ENCODE measurements around the gene MAP3K2. TPM values are rescaled to one million over a fixed set of nuclear protein-coding genes. Genes with fewer than 3 reads are reported as not detected.

MAP3K2 gene
- total and polyA plus RNA-seq, 2 of the 8 experiments (the other 6 are each of a cell fraction or from before 2014, with no cell fraction given) = 2.0 to 23.2 TPM

DNA sequence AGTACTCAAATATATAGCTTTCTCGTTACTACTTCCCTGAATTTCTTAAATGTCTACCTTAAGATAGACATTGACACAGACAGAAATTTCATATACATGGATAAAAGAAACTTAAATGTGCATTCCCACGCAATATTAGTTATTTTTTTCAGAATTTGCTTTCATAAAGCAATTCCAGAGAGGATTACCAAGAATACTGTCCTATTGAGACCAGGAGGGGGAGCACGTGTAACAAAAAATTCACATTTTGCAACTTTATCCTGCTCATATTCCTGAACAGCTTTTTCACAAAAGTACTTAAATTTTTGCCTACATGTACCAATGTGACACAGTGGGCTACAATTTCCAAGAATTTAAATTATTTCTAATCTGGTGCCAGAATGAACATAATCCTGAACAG lies 63.1 kb downstream of the MAP3K2 start:
- Histone ChIP-seq H2AFZ (ENCODE audit: low read length) (no peak overlapping the region), H3K4me2 (ENCODE audit: insufficient read depth in 1 of 2, low read depth in 2 of 2, low read length in 2 of 2) (no peak overlapping the region), H3K23ac (ENCODE audit: insufficient read length) (no peak overlapping the region), H4K20me1 (replicated peaks in 1 of 2; ENCODE audit: control insufficient read depth in 1 of 2, insufficient read depth in 2 of 2, low read length in 2 of 2) (no peaks in the 10 kb centered on the region), H3K9me3 (ENCODE audit: insufficient read depth in 2 of 2, low read depth in 1 of 2, low read length in 1 of 2) (no peaks in the 10 kb centered on the region), H2BK120ac (replicated peaks; ENCODE audit: low read depth, low read length) (no peak overlapping the region), H3K27me3 (replicated peaks in 1 of 4; ENCODE audit: control insufficient read depth in 3 of 4, extremely low read depth in 1 of 4, insufficient read depth in 3 of 4, low read length in 3 of 4) (no peaks in the 10 kb centered on the region), H3K56ac (replicated peaks; ENCODE audit: insufficient read length, low read depth, low read length) (no peak overlapping the region), H3K27ac (ENCODE audit: low read depth, low read length) (no peak overlapping the region), H3K36me3 (ENCODE audit: control insufficient read depth in 2 of 4, insufficient read depth in 4 of 4, low read length in 3 of 4) (peaks cover 0 to 5% (median 0%) of the 10 kb centered on the region in 4 experiments; a peak in 3 of 8 replicates), H2BK5ac (ENCODE audit: low read depth, low read length) (no peak overlapping the region), H3K18ac (ENCODE audit: extremely low read depth, low read length) (no peak overlapping the region), H4K8ac (ENCODE audit: extremely low read depth, insufficient read depth, low read length) (no peak overlapping the region), H2BK20ac (ENCODE audit: low read length) (no peak overlapping the region), H3K4me3 (ENCODE audit: extremely low read depth in 1 of 4, insufficient read depth in 2 of 4, low read depth in 3 of 4, low read length in 4 of 4) (no peak overlapping the region), H4K91ac (replicated peaks; ENCODE audit: insufficient read length, low read length) (no peak overlapping the region), H3K4me1 (replicated peaks in 1 of 4; ENCODE audit: control insufficient read depth in 3 of 4, insufficient read depth in 4 of 4, low read length in 3 of 4) (no peaks in the 10 kb centered on the region), H3K23me2 (ENCODE audit: low read depth, low read length) (no peaks in the 10 kb centered on the region; the same call in 1 of the 2 replicates), H2AK5ac (ENCODE audit: low read depth, low read length) (no peak overlapping the region), H2BK15ac (ENCODE audit: low read length) (no peak overlapping the region), H3K79me2 (ENCODE audit: control insufficient read depth in 1 of 2, insufficient read depth in 2 of 2, low read length in 2 of 2) (no peaks in the 10 kb centered on the region), H3K79me1 (ENCODE audit: low read depth, low read length) (no peaks in the 10 kb centered on the region), H3K4ac (replicated peaks; ENCODE audit: insufficient read length, low read depth, low read length) (no peak overlapping the region), H2BK12ac (ENCODE audit: low read depth, low read length) (no peak overlapping the region), H4K5ac (ENCODE audit: insufficient read length, low read depth, low read length) (no peak overlapping the region), H3K14ac (ENCODE audit: insufficient read length) (no peak overlapping the region), H3K9ac (replicated peaks in 1 of 4; ENCODE audit: extremely low read depth in 1 of 4, low read depth in 3 of 4, low read length in 3 of 4) (no peak overlapping the region)
- WGBS, 2 experiments (ENCODE audit: extremely low coverage in 1 of 2, insufficient coverage in 1 of 2, insufficient read length in 1 of 2, insufficient replicate concordance in 2 of 2, low coverage in 1 of 2, low lambda C conversion rate in 2 of 2, missing lambda C conversion rate in 1 of 2) = 58% methylated on average over 3 of the region's 3 CpGs; no CpG with 5 or more reads in 1 of the 2 experiments
- DNase-seq (ENCODE audit: low read depth in 1 of 2, low spot score in 2 of 2) = no peak
- CTCF ChIA-PET (ENCODE audit: partially characterized antibody) = interaction anchor here (0.7 to 5.8 kb wide), 28 partner anchors 10 to 249 kb away, joined by 3 to 60 read pairs (median 7); partner anchors contain the start of gene ERCC3
- TF ChIP-seq TBP (IDR thresholded peaks at IDR 0.05; ENCODE audit: low read depth, low read length) (no peak), SP2 (IDR thresholded peaks at IDR 0.05; ENCODE audit: low read length) (no peak), RAD21 (IDR thresholded peaks at IDR 0.05 in 1 of 2, conservative IDR thresholded peaks at IDR 0.05 in 1 of 2; ENCODE audit: low read depth in 2 of 2, low read length in 2 of 2) (peak; percentile 62 to 64)
- TF ChIP-seq, protein P1, sequence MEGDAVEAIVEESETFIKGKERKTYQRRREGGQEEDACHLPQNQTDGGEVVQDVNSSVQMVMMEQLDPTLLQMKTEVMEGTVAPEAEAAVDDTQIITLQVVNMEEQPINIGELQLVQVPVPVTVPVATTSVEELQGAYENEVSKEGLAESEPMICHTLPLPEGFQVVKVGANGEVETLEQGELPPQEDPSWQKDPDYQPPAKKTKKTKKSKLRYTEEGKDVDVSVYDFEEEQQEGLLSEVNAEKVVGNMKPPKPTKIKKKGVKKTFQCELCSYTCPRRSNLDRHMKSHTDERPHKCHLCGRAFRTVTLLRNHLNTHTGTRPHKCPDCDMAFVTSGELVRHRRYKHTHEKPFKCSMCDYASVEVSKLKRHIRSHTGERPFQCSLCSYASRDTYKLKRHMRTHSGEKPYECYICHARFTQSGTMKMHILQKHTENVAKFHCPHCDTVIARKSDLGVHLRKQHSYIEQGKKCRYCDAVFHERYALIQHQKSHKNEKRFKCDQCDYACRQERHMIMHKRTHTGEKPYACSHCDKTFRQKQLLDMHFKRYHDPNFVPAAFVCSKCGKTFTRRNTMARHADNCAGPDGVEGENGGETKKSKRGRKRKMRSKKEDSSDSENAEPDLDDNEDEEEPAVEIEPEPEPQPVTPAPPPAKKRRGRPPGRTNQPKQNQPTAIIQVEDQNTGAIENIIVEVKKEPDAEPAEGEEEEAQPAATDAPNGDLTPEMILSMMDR (IDR thresholded peaks at IDR 0.05; ENCODE audit: control extremely low read depth in 1 of 3, insufficient read depth in 1 of 3, low read depth in 1 of 3, low read length in 3 of 3) = peak in 2 of 3 experiments; percentile 34 to 49; a peak in 2 of 4 replicates
- peak; percentile 71 for FAIRE-seq
- POLR2A ChIA-PET (ENCODE audit: partially characterized antibody) = interaction anchor here (1.0 kb wide), 1 partner anchor 92 kb away, joined by 3 read pairs; no protein-coding TSS in a partner anchor
